Endothelial cell of umbilical vein (primary cell): Measurements from ENCODE around the gene PRLHR. TPM values are rescaled to one million over a fixed set of nuclear protein-coding genes. Genes with fewer than 3 reads are reported as not detected.

Experiments used
- BruUV-seq: library from RNA; stranded (reverse); fragments of 400-500 nt; replicated peaks from 2 replicates; lab custom pipeline; 2021; lab: Mats Ljungman, UMichigan
- CTCF ChIA-PET: fragments of 300-600, 350-600 bp; sonication (Branson Sonifier 250); formaldehyde crosslinking; loops from one replicate; lab custom pipeline; 2021; ENCODE audit warnings: antibody characterized with exemption, inconsistent platforms; lab: Charles Lee
- POLR2A ChIA-PET: fragments of 300-600, 350-600 bp; sonication (Branson Sonifier 250); formaldehyde crosslinking; loops from one replicate; lab custom pipeline; 2021; ENCODE audit warnings: antibody characterized with exemption, inconsistent platforms; lab: Charles Lee
- DNase-seq: peaks from one replicate; pipeline ENCODE4 v3.0.0-alpha.2; 2011; ENCODE audit warnings: low read depth, low spot score
- FAIRE-seq: peaks from 2 replicates; lab custom pipeline; 2011; peaks lifted over from hg19 to GRCh38; lab: Jason Lieb, UNC
- H2AFZ ChIP-seq: 2 replicates; pipeline ENCODE4 v1.6.0; 2012; ENCODE audit warnings: low read depth, low read length, control low read depth, inconsistent platforms
- H3K27ac ChIP-seq: 2 replicates; pipeline ENCODE4 v1.5.1; 2011; ENCODE audit warnings: low read depth, mild to moderate bottlenecking, control low read depth, low read length, moderate library complexity; ENCODE audit not compliant: insufficient read depth
- H3K27me3 ChIP-seq, 2 experiments: 2 replicates each; pipeline versions ENCODE4 v1.6.0 to v1.6.1; 2011; ENCODE audit warnings: low read length in 2 of 2, mixed read lengths in 1 of 2; ENCODE audit not compliant: control insufficient read depth in 2 of 2, insufficient read depth in 2 of 2
- H3K36me3 ChIP-seq, 2 experiments: 2 replicates in 1 of 2; 3 replicates in 1 of 2; pipeline ENCODE4 v1.5.1; 2011; ENCODE audit warnings: low read length in 2 of 2, mild to moderate bottlenecking in 1 of 2, moderate library complexity in 1 of 2; ENCODE audit not compliant: control insufficient read depth in 2 of 2, insufficient read depth in 2 of 2; ENCODE audit errors: extremely low read depth in 1 of 2
- H3K4me1 ChIP-seq: 3 replicates; pipeline ENCODE4 v1.5.1; 2011; ENCODE audit warnings: mild to moderate bottlenecking, low read length; ENCODE audit not compliant: control insufficient read depth, insufficient read depth; ENCODE audit errors: extremely low read depth
- H3K4me2 ChIP-seq: 2 replicates; pipeline ENCODE4 v1.6.1; 2011; ENCODE audit warnings: low read length, control low read depth, mixed read lengths; ENCODE audit not compliant: insufficient read depth
- H3K4me3 ChIP-seq, 3 experiments: fragments of 200-600 bp in 1 of 3; sonication (generic), shearing (Covaris generic) in 1 of 3; replicated peaks in 1 of 3; 2 replicates each; pipeline ENCODE4 v1.5.1; 2011 to 2016; ENCODE audit warnings: control low read depth in 3 of 3, low read length in 3 of 3, mild to moderate bottlenecking in 2 of 3, inconsistent platforms in 1 of 3, low read depth in 1 of 3, moderate library complexity in 1 of 3; ENCODE audit not compliant: insufficient read depth in 1 of 3
- H3K79me2 ChIP-seq: 2 replicates; pipeline ENCODE4 v1.6.0; 2012; ENCODE audit warnings: low read length, inconsistent platforms; ENCODE audit not compliant: control insufficient read depth, insufficient read depth
- H3K9ac ChIP-seq: replicated peaks from 2 replicates; pipeline ENCODE3; 2011; ENCODE audit warnings: low read length, control low read depth; ENCODE audit not compliant: insufficient read depth; ENCODE audit errors: extremely low read depth
- H3K9me1 ChIP-seq: replicated peaks from 3 replicates; pipeline ENCODE4 v1.6.0; 2011; ENCODE audit warnings: mild to moderate bottlenecking, low read length; ENCODE audit not compliant: control insufficient read depth, insufficient read depth; ENCODE audit errors: extremely low read depth
- H3K9me3 ChIP-seq: replicated peaks from 2 replicates; pipeline ENCODE4 v1.5.1; 2012; ENCODE audit warnings: low read length, inconsistent platforms; ENCODE audit not compliant: control insufficient read depth, insufficient read depth
- H4K20me1 ChIP-seq: replicated peaks from 2 replicates; pipeline ENCODE3; 2011; ENCODE audit warnings: mild to moderate bottlenecking, low read length; ENCODE audit not compliant: control insufficient read depth, insufficient read depth; ENCODE audit errors: extremely low read depth
- CTCF ChIP-seq, 2 donors: IDR thresholded peaks; 1 replicate in 1 of 2; 2 replicates in 1 of 2; pipeline ENCODE4 v1.5.1; 2011; ENCODE audit warnings: low read length in 2 of 2, mild to moderate bottlenecking in 2 of 2, moderate library complexity in 2 of 2, control low read depth in 1 of 2, inconsistent platforms in 1 of 2, low read depth in 1 of 2; ENCODE audit not compliant: insufficient read depth in 1 of 2; ENCODE audit errors: extremely low read depth in 1 of 2
- FOS ChIP-seq: IDR thresholded peaks from 2 replicates; pipeline ENCODE4 v1.6.1; 2011; ENCODE audit warnings: mild to moderate bottlenecking, low read length, moderate library complexity, borderline replicate concordance; ENCODE audit not compliant: insufficient read depth
- GATA2 ChIP-seq: IDR thresholded peaks from 2 replicates; pipeline ENCODE4 v1.7.0; 2011; ENCODE audit warnings: low read depth, mild to moderate bottlenecking, moderate library complexity, mixed read lengths, low read length; ENCODE audit not compliant: insufficient read length, insufficient read depth
- JUN ChIP-seq: IDR thresholded peaks from 2 replicates; pipeline ENCODE4 v1.6.1; 2011; ENCODE audit warnings: borderline replicate concordance, low read depth; ENCODE audit not compliant: insufficient read length, insufficient read depth
- POLR2A ChIP-seq: IDR thresholded peaks from 2 replicates; pipeline ENCODE4 v1.6.1; 2012; ENCODE audit warnings: low read depth, mild to moderate bottlenecking, control low read depth, low read length
- POLR2AphosphoS5 ChIP-seq: IDR thresholded peaks from 2 replicates; pipeline ENCODE4 v1.6.1; 2012; ENCODE audit warnings: low read depth, mild to moderate bottlenecking, control low read depth, low read length, moderate library complexity; ENCODE audit not compliant: insufficient read depth
- dilution Hi-C: fragments of 300-500 bp; cut with MboI; formaldehyde crosslinking; loops from one replicate; pipeline ENCODE4 v1.15.0; 2019; ENCODE audit warnings: low sequenced_read_pairs; ENCODE audit not compliant: extremely low pct_ligation_motif_present
- intact Hi-C: fragments of 100-400 bp; cut with micrococcal nuclease; formaldehyde crosslinking; loops from one replicate; pipeline ENCODE4 v1.10.0; 2022
- polyA plus RNA-seq, 4 experiments: library from polyadenylated mRNA; depleted of rRNA in 3 of 4; stranded (reverse) in 3 of 4; unstranded in 1 of 4; fragments of >200 nt; gene quantifications; 2 replicates each; pipeline versions ENCODE4 v1.2.1 to v1.2.3, GENCODE V29; 2011 to 2012; ENCODE audit warnings: missing spikeins in 1 of 4
- total RNA-seq: library from RNA; stranded (reverse); gene quantifications from 2 replicates; pipeline ENCODE4 v1.2.3, GENCODE V29; 2021
- TF ChIP-seq, protein P1 (sequence below): IDR thresholded peaks from 2 replicates; pipeline ENCODE4 v1.6.1; 2011; ENCODE audit not compliant: insufficient read depth, insufficient read length

PRLHR gene
- total and polyA plus RNA-seq, 2 donors (not counting 3 experiments of a cell fraction or from before 2014, with no cell fraction given), result not detected

GRCh38 chr10:118596426-118597124 lies 1.1 kb upstream of the PRLHR start:
- Histone ChIP-seq H3K27ac (no peak overlapping the region), H4K20me1 (no peaks in the 10 kb centered on the region), H3K27me3 (peaks cover 6 to 16% of the 10 kb centered on the region in 2 experiments), H3K36me3 (no peaks in the 10 kb centered on the region), H3K4me3 (no peak overlapping the region), H3K4me2 (no peak overlapping the region), H3K9ac (no peak overlapping the region), H3K9me1 (no peaks in the 10 kb centered on the region), H3K9me3 (no peaks in the 10 kb centered on the region), H2AFZ (no peak overlapping the region), H3K4me1 (no peaks in the 10 kb centered on the region), H3K79me2 (no peaks in the 10 kb centered on the region)
- dilution Hi-C loops, result no loop called here
- intact Hi-C loops, result no loop called here
- ChIA-PET CTCF (interaction anchor here (0.7 to 2.6 kb wide), 4 partner anchors 10 to 124 kb away, joined by 3 to 8 read pairs (median 4); no protein-coding TSS in a partner anchor), POLR2A (no interaction called here)
- BruUV-seq, result no TSS peak
- TF ChIP-seq CTCF (IDR thresholded peaks at IDR 0.05; ENCODE audit: extremely low read depth in 1 of 2, insufficient read depth in 1 of 2, low read depth in 1 of 2, low read length in 2 of 2) (no peak), POLR2A (no peak), FOS (no peak), POLR2AphosphoS5 (no peak), JUN (no peak), GATA2 (no peak)
- TF ChIP-seq, protein P1, sequence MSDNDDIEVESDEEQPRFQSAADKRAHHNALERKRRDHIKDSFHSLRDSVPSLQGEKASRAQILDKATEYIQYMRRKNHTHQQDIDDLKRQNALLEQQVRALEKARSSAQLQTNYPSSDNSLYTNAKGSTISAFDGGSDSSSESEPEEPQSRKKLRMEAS, result no peak
- FAIRE-seq (no peak), DNase-seq (no peak)
